Transverse colon (tissue), 4 donors: ENCODE data around the gene SMAD2. TPM values are rescaled to one million over a fixed set of nuclear protein-coding genes. Genes with fewer than 3 reads are reported as not detected.

Experiments
- DNase-seq: peaks from one replicate; pipeline ENCODE4 v3.0.0-alpha.2; 2019
- H3K27ac ChIP-seq, 4 donors: fragments of 200-600 bp; sonication (generic); 2 replicates each; pipeline ENCODE4 v1.5.1; 2016 to 2018; ENCODE audit warnings: inconsistent platforms in 4 of 4
- H3K27me3 ChIP-seq: fragments of 200-600 bp; sonication (generic); 2 replicates; pipeline ENCODE4 v1.5.1; 2017; ENCODE audit warnings: inconsistent platforms
- H3K36me3 ChIP-seq, 4 donors: fragments of 200-600 bp; sonication (generic); 2 replicates each; pipeline ENCODE4 v1.5.1; 2017 to 2019; ENCODE audit warnings: inconsistent platforms in 4 of 4
- H3K4me1 ChIP-seq, 4 donors: fragments of 200-600 bp; sonication (generic); 2 replicates each; pipeline ENCODE4 v1.5.1; 2017 to 2020; ENCODE audit warnings: inconsistent platforms in 4 of 4
- H3K4me3 ChIP-seq, 4 donors: fragments of 200-600 bp; sonication (generic); 1 replicate in 1 of 4; 2 replicates in 3 of 4; pipeline versions ENCODE4 v1.5.1 to v1.6.1; 2017 to 2019; ENCODE audit warnings: inconsistent platforms in 4 of 4
- H3K9me3 ChIP-seq, 2 donors: fragments of 200-600 bp; sonication (generic); 2 replicates each; pipeline ENCODE4 v1.5.1; 2017 to 2019; ENCODE audit warnings: inconsistent platforms in 2 of 2
- EP300 ChIP-seq: sonication (generic); formaldehyde crosslinking; IDR thresholded peaks from one replicate; pipeline ENCODE4 v1.6.1; 2017; ENCODE audit warnings: antibody characterized with exemption, low read depth
- POLR2A ChIP-seq: fragments of 450-650 bp; IDR thresholded peaks from one replicate; pipeline ENCODE4 v1.6.1; 2016; ENCODE audit warnings: antibody characterized with exemption, mild to moderate bottlenecking, moderate library complexity
- POLR2AphosphoS5 ChIP-seq, 3 donors: sonication (generic); formaldehyde crosslinking; IDR thresholded peaks; one replicate each; pipeline ENCODE4 v1.6.1; 2016; ENCODE audit warnings: antibody characterized with exemption in 3 of 3
- WGBS, 2 donors: methylation state at CpG; one replicate each; pipeline ENCODE4 v1.1.5; 2018; ENCODE audit warnings: low coverage in 1 of 2; 5-methylcytosine and 5-hydroxymethylcytosine counted together
- in situ Hi-C, 4 donors: fragments of 200-750 bp; cut with MboI; loops; one replicate each; pipeline versions ENCODE4 v1.15.0 to v1.15.1; 2017; ENCODE audit warnings: low sequenced_read_pairs in 3 of 4, low pct_ligation_motif_present in 1 of 4, low pct_unique_long_range_greater_than_20kb in 1 of 4
- intact Hi-C: fragments of 100-400 bp; cut with DNase I; formaldehyde crosslinking; loops from one replicate; pipeline ENCODE4 v1.15.1; 2023; ENCODE audit warnings: low total_unique reads
- total RNA-seq, 4 donors: library from RNA; depleted of rRNA; stranded (reverse); fragments of >200 nt; gene quantifications; one replicate each; pipeline ENCODE4 v1.1.0, GENCODE V29; 2016
- TF ChIP-seq, protein P1 (sequence below), 5 experiments: fragments of 200-600 bp in 3 of 5; fragments of 450-650 bp in 2 of 5; sonication (generic) in 3 of 5; IDR thresholded peaks; 1 replicate in 2 of 5; 2 replicates in 3 of 5; pipeline ENCODE4 v1.5.1; 2016 to 2017; ENCODE audit warnings: antibody characterized with exemption in 5 of 5, inconsistent platforms in 3 of 5, mild to moderate bottlenecking in 2 of 5, moderate library complexity in 1 of 5

Gene SMAD2
- total RNA-seq, 4 donors from 2014 or later = 17.9 to 68.8 (median 43.9) TPM

GRCh38 chr18:47865183-47865582 is 65.3 kb downstream of the SMAD2 start:
- Histone ChIP-seq H3K27ac (no peak overlapping the region), H3K4me3 (no peak overlapping the region), H3K27me3 (no peaks in the 10 kb centered on the region), H3K36me3 (peaks cover 0 to 48% (median 10%) of the 10 kb centered on the region in 4 donors), H3K9me3 (no peaks in the 10 kb centered on the region), H3K4me1 (peaks cover 0 to 7% (median 0%) of the 10 kb centered on the region in 4 donors)
- DNase-seq = no peak
- intact Hi-C loops (no loop called here), in situ Hi-C loops (no loop called here)
- 96 to 97% methylated on average over 3 of the region's 3 CpGs for WGBS, 2 donors
- TF ChIP-seq, protein P1, sequence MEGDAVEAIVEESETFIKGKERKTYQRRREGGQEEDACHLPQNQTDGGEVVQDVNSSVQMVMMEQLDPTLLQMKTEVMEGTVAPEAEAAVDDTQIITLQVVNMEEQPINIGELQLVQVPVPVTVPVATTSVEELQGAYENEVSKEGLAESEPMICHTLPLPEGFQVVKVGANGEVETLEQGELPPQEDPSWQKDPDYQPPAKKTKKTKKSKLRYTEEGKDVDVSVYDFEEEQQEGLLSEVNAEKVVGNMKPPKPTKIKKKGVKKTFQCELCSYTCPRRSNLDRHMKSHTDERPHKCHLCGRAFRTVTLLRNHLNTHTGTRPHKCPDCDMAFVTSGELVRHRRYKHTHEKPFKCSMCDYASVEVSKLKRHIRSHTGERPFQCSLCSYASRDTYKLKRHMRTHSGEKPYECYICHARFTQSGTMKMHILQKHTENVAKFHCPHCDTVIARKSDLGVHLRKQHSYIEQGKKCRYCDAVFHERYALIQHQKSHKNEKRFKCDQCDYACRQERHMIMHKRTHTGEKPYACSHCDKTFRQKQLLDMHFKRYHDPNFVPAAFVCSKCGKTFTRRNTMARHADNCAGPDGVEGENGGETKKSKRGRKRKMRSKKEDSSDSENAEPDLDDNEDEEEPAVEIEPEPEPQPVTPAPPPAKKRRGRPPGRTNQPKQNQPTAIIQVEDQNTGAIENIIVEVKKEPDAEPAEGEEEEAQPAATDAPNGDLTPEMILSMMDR (IDR thresholded peaks at IDR 0.05) = no peak
- TF ChIP-seq EP300 = no peak
- TF ChIP-seq POLR2AphosphoS5 (IDR thresholded peaks at IDR 0.05) = no peak
- no peak for TF ChIP-seq POLR2A

DNA sequence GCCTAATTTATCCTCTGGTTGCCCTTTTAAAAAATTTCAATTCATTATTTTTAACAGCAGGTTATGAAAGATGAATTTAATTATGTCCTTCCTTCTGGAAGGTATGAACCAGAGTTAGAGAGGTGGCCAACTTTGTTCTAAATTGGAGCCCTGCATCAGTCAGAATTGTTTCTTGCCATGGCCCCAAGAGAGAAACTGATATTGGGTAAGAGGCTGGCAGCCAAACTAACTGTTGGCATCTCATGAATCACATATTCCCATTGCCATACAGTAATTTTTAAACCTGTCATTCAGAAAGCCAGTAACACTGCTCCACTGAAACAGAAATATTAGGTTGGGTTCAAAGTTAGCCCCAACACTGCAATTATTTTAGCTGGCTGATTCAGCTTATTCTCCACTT is 67.4 kb downstream of the SMAD2 start:
- Histone ChIP-seq H3K36me3 (peaks cover 0 to 58% (median 14%) of the 10 kb centered on the region in 4 donors), H3K9me3 (peaks cover 10 to 12% of the 10 kb centered on the region in 2 donors), H3K27ac (no peak overlapping the region), H3K4me1 (no peaks in the 10 kb centered on the region), H3K4me3 (no peak overlapping the region), H3K27me3 (no peaks in the 10 kb centered on the region)
- in situ Hi-C loops (no loop called here), intact Hi-C loops (no loop called here)
- TF ChIP-seq, protein P1 (IDR thresholded peaks at IDR 0.05) = no peak
- TF ChIP-seq POLR2AphosphoS5 (IDR thresholded peaks at IDR 0.05) = no peak
- no peak for TF ChIP-seq POLR2A
- TF ChIP-seq EP300 = no peak
- no peak for DNase-seq

GRCh38 chr18:47858607-47859006 is 71.9 kb downstream of the SMAD2 start:
- TF ChIP-seq, protein P1 (IDR thresholded peaks at IDR 0.05) = no peak
- TF ChIP-seq POLR2AphosphoS5 (IDR thresholded peaks at IDR 0.05) (no peak), EP300 (no peak), POLR2A (no peak)
- H3K36me3 ChIP-seq = peaks cover 0 to 56% (median 17%) of the 10 kb centered on the region in 4 donors
- H3K4me3 ChIP-seq = no peak overlapping the region
- H3K9me3 ChIP-seq = peaks cover 24 to 27% of the 10 kb centered on the region in 2 donors
- intact Hi-C loops (no loop called here), in situ Hi-C loops (no loop called here)
- WGBS, 2 donors = 94 to 95% methylated on average over 3 of the region's 3 CpGs
- H3K27ac ChIP-seq = no peak overlapping the region
- no peaks in the 10 kb centered on the region for H3K4me1 ChIP-seq
- H3K27me3 ChIP-seq = no peaks in the 10 kb centered on the region
- DNase-seq = no peak

- in situ Hi-C loops (no loop called here), intact Hi-C loops (no loop called here)
- Histone ChIP-seq H3K27me3 (no peaks in the 10 kb centered on the region), H3K4me3 (no peak overlapping the region), H3K9me3 (no peaks in the 10 kb centered on the region), H3K36me3 (peaks cover 0 to 21% (median 5%) of the 10 kb centered on the region in 4 donors), H3K4me1 (peaks cover 0 to 4% (median 3%) of the 10 kb centered on the region in 4 donors), H3K27ac (no peak overlapping the region)
- no peak for DNase-seq
- TF ChIP-seq POLR2A (no peak), EP300 (no peak), POLR2AphosphoS5 (IDR thresholded peaks at IDR 0.05) (no peak)
- TF ChIP-seq, protein P1 (IDR thresholded peaks at IDR 0.05) = no peak
Observed at GRCh38 chr18:47847635-47848034, 82.8 kb downstream of the SMAD2 start.
